BJ (cell line): ENCODE measurements around the gene MDGA2. TPM values are rescaled to one million over a fixed set of nuclear protein-coding genes. Genes with fewer than 3 reads are reported as not detected.

Experiments used
- CTCF ChIA-PET: fragments of 350-600 bp; formaldehyde crosslinking; extraction: SDS; loops from one replicate; lab custom pipeline; 2021; ENCODE audit warnings: antibody characterized with exemption, inconsistent platforms; lab: Yijun Ruan, JAX
- POLR2A ChIA-PET: fragments of 300-600 bp; sonication (Branson Sonifier 250); formaldehyde crosslinking; extraction: SDS; loops from one replicate; lab custom pipeline; 2021; ENCODE audit warnings: antibody characterized with exemption; lab: Charles Lee
- DNase-seq: peaks from one replicate; pipeline ENCODE4 v3.0.0-alpha.2; 2011; ENCODE audit warnings: low read depth
- H3K27me3 ChIP-seq: 2 replicates; pipeline ENCODE4 v1.6.0; 2011; ENCODE audit warnings: low read length; ENCODE audit not compliant: control insufficient read depth, insufficient read depth
- H3K36me3 ChIP-seq: 2 replicates; pipeline ENCODE4 v1.5.1; 2011; ENCODE audit warnings: low read length; ENCODE audit not compliant: control insufficient read depth, insufficient read depth
- H3K4me3 ChIP-seq: 2 replicates; pipeline ENCODE4 v1.5.1; 2011; ENCODE audit warnings: low read depth, mild to moderate bottlenecking, control low read depth, low read length
- polyA plus RNA-seq: library from polyadenylated mRNA; depleted of rRNA; stranded (reverse); fragments of >200 nt; gene quantifications from 2 replicates; pipeline ENCODE4 v1.2.3, GENCODE V29; 2011
- TF ChIP-seq, protein P1 (sequence below): IDR thresholded peaks from 2 replicates; pipeline ENCODE4 v1.5.1; 2011; ENCODE audit warnings: low read depth, mild to moderate bottlenecking, control low read depth, inconsistent platforms, low read length, moderate library complexity; ENCODE audit not compliant: insufficient read depth

Gene MDGA2
- polyA plus RNA-seq, 1 experiment: not detected

GRCh38 chr14:47345016-47345415 is 330.4 kb downstream of the MDGA2 start:
- Histone ChIP-seq H3K4me3 (no peak overlapping the region), H3K36me3 (no peaks in the 10 kb centered on the region), H3K27me3 (no peaks in the 10 kb centered on the region)
- POLR2A ChIA-PET: no interaction called here
- TF ChIP-seq, protein P1, sequence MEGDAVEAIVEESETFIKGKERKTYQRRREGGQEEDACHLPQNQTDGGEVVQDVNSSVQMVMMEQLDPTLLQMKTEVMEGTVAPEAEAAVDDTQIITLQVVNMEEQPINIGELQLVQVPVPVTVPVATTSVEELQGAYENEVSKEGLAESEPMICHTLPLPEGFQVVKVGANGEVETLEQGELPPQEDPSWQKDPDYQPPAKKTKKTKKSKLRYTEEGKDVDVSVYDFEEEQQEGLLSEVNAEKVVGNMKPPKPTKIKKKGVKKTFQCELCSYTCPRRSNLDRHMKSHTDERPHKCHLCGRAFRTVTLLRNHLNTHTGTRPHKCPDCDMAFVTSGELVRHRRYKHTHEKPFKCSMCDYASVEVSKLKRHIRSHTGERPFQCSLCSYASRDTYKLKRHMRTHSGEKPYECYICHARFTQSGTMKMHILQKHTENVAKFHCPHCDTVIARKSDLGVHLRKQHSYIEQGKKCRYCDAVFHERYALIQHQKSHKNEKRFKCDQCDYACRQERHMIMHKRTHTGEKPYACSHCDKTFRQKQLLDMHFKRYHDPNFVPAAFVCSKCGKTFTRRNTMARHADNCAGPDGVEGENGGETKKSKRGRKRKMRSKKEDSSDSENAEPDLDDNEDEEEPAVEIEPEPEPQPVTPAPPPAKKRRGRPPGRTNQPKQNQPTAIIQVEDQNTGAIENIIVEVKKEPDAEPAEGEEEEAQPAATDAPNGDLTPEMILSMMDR: no peak
- DNase-seq: no peak
- CTCF ChIA-PET: no interaction called here

DNA sequence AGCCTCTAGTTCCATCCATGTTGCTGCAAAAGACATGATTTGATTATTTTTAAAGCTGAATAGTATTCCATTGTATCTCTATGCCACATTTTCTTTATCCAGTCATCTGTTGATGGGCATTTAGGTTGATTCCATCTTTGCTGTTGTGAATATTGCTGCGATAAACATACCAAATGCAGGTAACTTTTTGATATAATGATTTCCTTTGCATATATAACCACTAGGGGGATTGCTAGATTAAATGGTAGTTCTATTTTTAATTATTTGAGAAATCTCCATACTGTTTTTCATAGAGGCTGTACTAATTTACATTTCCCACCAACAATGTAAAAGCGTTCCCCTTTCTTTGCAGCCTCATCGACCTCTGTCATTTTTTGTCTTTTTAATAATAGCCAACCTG is 342.5 kb downstream of the MDGA2 start:
- TF ChIP-seq, protein P1: no peak
- POLR2A ChIA-PET: no interaction called here
- CTCF ChIA-PET: no interaction called here
- DNase-seq: no peak
- H3K27me3 ChIP-seq: no peaks in the 10 kb centered on the region
- H3K36me3 ChIP-seq: no peaks in the 10 kb centered on the region
- no peak overlapping the region for H3K4me3 ChIP-seq

DNA sequence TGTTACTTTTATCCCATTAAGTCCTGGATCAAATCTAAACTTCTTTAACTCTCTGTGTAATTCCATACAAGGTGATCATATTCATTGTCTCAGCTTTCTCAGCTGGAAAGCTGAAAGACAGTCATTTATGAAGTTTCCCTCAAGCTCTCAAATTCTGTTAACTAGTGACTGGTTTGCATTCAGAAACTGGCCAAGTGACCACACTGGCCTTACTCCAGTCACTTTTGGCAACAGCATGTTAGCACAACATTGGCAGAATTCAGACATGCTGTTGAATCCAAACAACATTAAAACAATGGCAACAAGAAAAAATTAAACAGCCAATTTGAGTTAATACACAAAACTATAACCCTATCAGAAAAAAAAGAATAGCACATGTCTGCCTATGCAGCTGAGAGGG is 343.3 kb downstream of the MDGA2 start:
- no peak for DNase-seq
- Histone ChIP-seq H3K36me3 (no peaks in the 10 kb centered on the region), H3K27me3 (no peaks in the 10 kb centered on the region), H3K4me3 (no peak overlapping the region)
- TF ChIP-seq, protein P1: no peak
- POLR2A ChIA-PET: no interaction called here
- CTCF ChIA-PET: no interaction called here

- TF ChIP-seq, protein P1: no peak
- ChIA-PET POLR2A (no interaction called here), CTCF (no interaction called here)
These were observed 347.0 kb downstream of the MDGA2 start for GRCh38 chr14:47328376-47328775.

GRCh38 chr14:47327336-47327735 is 348.1 kb downstream of the MDGA2 start:
- DNase-seq: no peak
- ChIA-PET CTCF (no interaction called here), POLR2A (no interaction called here)
- Histone ChIP-seq H3K27me3 (no peaks in the 10 kb centered on the region), H3K4me3 (no peak overlapping the region), H3K36me3 (no peaks in the 10 kb centered on the region)
- TF ChIP-seq, protein P1: no peak

More at GRCh38 chr14:47328376-47328775, 347.0 kb downstream of the MDGA2 start:
- Histone ChIP-seq H3K27me3 (no peaks in the 10 kb centered on the region), H3K4me3 (no peak overlapping the region), H3K36me3 (no peaks in the 10 kb centered on the region)
- DNase-seq: no peak
